Duodenal mucosa (tissue), 2 donors: Measurements from ENCODE around the gene KLRC2.
"Not testable (repeated sequence)": the region's sequence is repeated elsewhere in the genome, so short reads cannot be mapped to it uniquely, and the experiment has no call there.

ENCODE experiments used
- H3K27ac ChIP-seq: one replicate; pipeline ENCODE4 v1.7.0; 2013; ENCODE audit warnings: low read depth, low read length
- H3K27me3 ChIP-seq, 2 donors: one replicate each; pipeline ENCODE4 v1.7.0; 2013; ENCODE audit warnings: low read length in 2 of 2, control low read depth in 1 of 2; ENCODE audit not compliant: insufficient read depth in 2 of 2, control insufficient read depth in 1 of 2
- H3K36me3 ChIP-seq, 2 donors: one replicate each; pipeline ENCODE4 v1.7.0; 2013; ENCODE audit warnings: low read length in 2 of 2, control low read depth in 1 of 2; ENCODE audit not compliant: insufficient read depth in 2 of 2, control insufficient read depth in 1 of 2
- H3K4me1 ChIP-seq, 2 donors: one replicate each; pipeline ENCODE4 v1.7.0; 2013; ENCODE audit warnings: low read length in 2 of 2, control low read depth in 1 of 2; ENCODE audit not compliant: insufficient read depth in 2 of 2, control insufficient read depth in 1 of 2
- H3K4me3 ChIP-seq, 2 donors: one replicate each; pipeline ENCODE4 v1.7.0; 2013; ENCODE audit warnings: low read length in 2 of 2, low read depth in 1 of 2
- H3K9ac ChIP-seq, 2 donors: one replicate each; pipeline ENCODE4 v1.7.0; 2013; ENCODE audit warnings: low read length in 2 of 2, low read depth in 1 of 2
- H3K9me3 ChIP-seq, 2 donors: one replicate each; pipeline ENCODE4 v1.7.0; 2013; ENCODE audit warnings: low read length in 2 of 2, control low read depth in 1 of 2; ENCODE audit not compliant: control insufficient read depth in 1 of 2

The KLRC2 gene

DNA sequence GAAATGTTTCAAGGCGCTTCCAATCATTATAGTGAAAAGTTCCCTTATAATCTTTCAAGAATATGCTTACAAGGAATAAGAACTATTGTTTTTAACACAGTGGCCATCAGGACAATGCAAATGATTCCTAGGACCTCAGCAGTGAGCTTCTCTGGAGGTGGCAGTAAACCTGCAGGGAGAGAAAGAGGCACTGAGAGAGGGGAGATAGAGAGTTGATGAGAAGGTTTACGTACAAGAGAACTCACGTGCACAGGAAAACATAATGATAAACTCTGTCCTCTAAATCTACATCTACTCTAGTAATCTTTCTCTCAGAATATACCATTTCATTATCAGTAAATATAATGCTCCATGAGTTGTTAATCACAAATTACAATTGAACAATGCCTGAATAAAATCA is 27.0 kb downstream of the KLRC2 start:
- Histone ChIP-seq H3K4me3 (no peak overlapping the region), H3K9me3 (no peaks in the 10 kb centered on the region), H3K9ac (no peak overlapping the region), H3K27ac (no peak overlapping the region), H3K36me3 (no peaks in the 10 kb centered on the region), H3K27me3 (no peaks in the 10 kb centered on the region), H3K4me1 (no peaks in the 10 kb centered on the region)

DNA sequence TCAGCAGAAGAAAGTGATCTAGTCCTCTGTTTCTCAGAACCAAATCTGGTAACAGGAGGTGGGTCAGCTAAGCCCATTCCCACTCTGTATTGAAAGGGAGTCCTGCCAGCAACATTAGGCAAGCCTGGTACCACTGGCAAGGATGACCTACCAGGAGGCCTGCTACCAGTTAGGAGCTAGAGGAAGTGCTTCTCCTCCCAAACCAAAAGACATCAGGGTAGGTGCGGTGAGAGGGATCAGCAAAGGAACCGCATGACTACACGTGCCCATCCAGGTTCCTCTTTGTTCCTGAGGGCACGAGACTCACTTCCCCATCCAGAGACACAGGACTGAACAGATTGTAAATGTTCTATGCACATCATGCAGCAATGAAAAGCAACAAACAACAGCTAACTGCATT is 29.1 kb downstream of the KLRC2 start:
- H3K27ac ChIP-seq: no peak overlapping the region
- H3K27me3 ChIP-seq: no peaks in the 10 kb centered on the region
- H3K9ac ChIP-seq: no peak overlapping the region
- H3K36me3 ChIP-seq: no peaks in the 10 kb centered on the region
- H3K4me1 ChIP-seq: no peaks in the 10 kb centered on the region
- H3K9me3 ChIP-seq: no peaks in the 10 kb centered on the region
- no peak overlapping the region for H3K4me3 ChIP-seq

DNA sequence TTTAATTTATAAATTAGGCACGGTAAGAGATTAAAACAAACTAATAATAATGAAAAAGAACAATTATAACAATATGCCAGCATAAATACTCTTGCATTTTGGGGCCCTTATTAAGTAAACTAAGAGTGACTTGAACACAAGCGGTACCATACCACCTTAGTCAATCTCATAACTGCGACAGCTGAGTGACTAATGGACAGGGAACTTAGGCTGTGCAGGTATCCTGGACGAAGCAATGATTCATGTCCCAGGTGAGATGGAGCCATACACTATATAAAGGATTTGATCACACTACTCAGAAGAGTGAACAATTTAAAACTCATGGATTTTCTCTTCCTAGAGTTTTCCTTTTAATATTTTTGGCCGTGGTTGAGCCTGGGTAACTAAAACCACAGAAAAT is 30.5 kb downstream of the KLRC2 start:
- no peak overlapping the region for H3K4me3 ChIP-seq
- H3K27me3 ChIP-seq: no peaks in the 10 kb centered on the region
- no peaks in the 10 kb centered on the region for H3K36me3 ChIP-seq
- H3K4me1 ChIP-seq: no peaks in the 10 kb centered on the region
- H3K27ac ChIP-seq: no peak overlapping the region
- H3K9ac ChIP-seq: no peak overlapping the region
- no peaks in the 10 kb centered on the region for H3K9me3 ChIP-seq

DNA sequence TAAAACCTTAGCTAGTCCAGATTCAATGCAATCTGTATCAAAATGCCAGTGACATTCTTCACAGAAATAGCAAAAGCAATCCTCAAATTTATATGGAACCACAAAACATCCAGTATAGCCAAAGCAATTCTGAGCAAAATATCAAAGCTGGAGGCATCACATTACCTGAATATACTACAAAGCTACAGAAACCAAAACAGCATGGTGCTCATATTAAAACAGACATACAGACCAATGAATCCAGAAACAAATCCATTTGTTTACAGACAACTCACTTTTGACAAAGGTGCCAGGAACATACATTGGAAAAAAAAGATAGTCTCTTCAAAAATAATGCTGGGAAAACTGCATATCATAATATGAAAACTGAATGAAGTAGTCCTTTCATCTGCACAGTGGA is 31.0 kb downstream of the KLRC2 start:
- Histone ChIP-seq H3K36me3 (no peaks in the 10 kb centered on the region), H3K9ac (no peak overlapping the region), H3K9me3 (no peaks in the 10 kb centered on the region), H3K4me1 (no peaks in the 10 kb centered on the region), H3K27me3 (no peaks in the 10 kb centered on the region), H3K27ac (no peak overlapping the region), H3K4me3 (no peak overlapping the region)

DNA sequence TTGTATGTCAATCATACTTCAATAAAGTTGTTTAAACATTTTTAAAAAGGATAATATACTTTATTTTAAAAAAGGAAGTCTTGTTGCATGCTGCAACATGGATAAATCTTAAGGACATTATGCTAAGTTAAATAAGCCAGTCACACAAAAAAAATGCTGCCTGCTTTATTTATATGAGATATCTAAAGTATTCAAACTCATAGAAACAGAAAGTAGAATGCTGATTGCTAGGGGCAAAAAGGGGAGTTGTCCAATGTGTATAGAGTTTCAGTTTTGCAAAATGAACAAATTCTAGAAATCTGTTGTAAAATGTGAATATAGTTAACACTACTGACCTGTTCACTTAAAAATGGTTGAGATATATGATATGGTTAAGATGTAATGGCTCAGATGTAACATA is 35.0 kb downstream of the KLRC2 start:
- Histone ChIP-seq H3K9ac (no peak overlapping the region), H3K4me1 (no peaks in the 10 kb centered on the region), H3K36me3 (no peaks in the 10 kb centered on the region), H3K4me3 (no peak overlapping the region), H3K9me3 (no peaks in the 10 kb centered on the region), H3K27me3 (no peaks in the 10 kb centered on the region), H3K27ac (no peak overlapping the region)

DNA sequence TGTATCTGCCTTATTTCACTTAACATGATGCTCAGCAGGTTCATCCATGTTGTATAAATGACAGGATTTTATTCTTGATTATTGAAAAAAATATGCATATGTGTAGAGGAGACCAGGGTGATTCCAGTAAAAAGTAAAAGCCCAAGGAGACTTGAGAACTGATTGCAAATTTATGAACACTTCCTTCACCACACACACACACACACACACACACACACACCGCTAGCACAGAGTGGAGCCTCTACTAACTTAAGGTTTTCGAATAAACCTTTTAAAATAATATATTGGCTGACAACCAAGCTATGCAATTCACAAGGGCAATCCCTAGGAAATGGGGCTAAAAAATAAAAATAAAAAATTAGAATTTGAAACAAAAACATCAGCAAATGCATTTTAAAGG is 37.6 kb downstream of the KLRC2 start:
- no peaks in the 10 kb centered on the region for H3K36me3 ChIP-seq
- no peak overlapping the region for H3K9ac ChIP-seq
- no peak overlapping the region for H3K27ac ChIP-seq
- no peaks in the 10 kb centered on the region for H3K9me3 ChIP-seq
- no peaks in the 10 kb centered on the region for H3K27me3 ChIP-seq
- H3K4me3 ChIP-seq: no peak overlapping the region
- H3K4me1 ChIP-seq: peaks cover 0 to 7% of the 10 kb centered on the region in 2 donors

DNA sequence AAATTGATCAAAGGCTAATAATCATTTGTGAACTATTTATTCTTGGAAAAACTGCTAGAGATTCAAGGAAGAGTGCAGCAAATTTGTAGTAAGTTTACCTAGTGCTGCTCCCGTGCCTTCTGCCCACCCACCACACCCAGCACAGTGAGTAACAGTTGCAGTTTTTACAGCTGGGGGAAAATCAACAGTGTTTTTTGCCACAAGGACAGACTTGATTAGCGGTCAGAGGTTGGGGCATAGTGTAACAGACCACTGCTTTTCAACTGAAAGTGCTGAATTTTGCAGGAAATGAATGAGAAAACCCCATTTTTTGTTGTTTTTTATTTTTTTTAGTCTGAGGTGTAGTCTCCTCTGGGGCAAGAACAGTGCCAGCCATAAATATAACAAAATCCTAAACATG is 38.5 kb downstream of the KLRC2 start:
- H3K27ac ChIP-seq: no peak overlapping the region
- H3K36me3 ChIP-seq: no peaks in the 10 kb centered on the region
- no peak overlapping the region for H3K9ac ChIP-seq
- no peak overlapping the region for H3K4me3 ChIP-seq
- peaks cover 0 to 7% of the 10 kb centered on the region in 2 donors for H3K4me1 ChIP-seq
- H3K27me3 ChIP-seq: no peaks in the 10 kb centered on the region
- no peaks in the 10 kb centered on the region for H3K9me3 ChIP-seq

DNA sequence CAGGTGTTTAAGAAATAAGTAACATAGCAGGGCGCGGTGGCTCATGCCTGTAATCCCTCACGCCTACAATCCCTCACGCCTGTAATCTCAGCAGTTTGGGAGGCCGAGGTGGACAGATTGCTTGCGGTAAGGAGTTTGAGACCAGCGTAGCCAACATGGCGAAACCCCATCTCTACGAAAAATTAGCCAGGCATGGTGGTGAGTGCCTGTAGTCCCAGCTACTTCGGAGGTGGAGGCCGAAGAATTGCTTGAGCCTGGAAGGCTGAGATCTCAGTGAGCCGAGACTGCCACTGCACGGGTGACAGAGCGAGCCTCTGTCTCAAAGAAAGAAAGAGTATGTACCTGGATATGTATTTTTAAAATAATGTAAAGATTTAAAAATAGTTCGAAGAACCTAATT is 39.6 kb downstream of the KLRC2 start:
- H3K4me3 ChIP-seq, H3K9me3 ChIP-seq, H3K9ac ChIP-seq, H3K27me3 ChIP-seq, H3K4me1 ChIP-seq, H3K27ac ChIP-seq, H3K36me3 ChIP-seq: not testable (repeated sequence)

DNA sequence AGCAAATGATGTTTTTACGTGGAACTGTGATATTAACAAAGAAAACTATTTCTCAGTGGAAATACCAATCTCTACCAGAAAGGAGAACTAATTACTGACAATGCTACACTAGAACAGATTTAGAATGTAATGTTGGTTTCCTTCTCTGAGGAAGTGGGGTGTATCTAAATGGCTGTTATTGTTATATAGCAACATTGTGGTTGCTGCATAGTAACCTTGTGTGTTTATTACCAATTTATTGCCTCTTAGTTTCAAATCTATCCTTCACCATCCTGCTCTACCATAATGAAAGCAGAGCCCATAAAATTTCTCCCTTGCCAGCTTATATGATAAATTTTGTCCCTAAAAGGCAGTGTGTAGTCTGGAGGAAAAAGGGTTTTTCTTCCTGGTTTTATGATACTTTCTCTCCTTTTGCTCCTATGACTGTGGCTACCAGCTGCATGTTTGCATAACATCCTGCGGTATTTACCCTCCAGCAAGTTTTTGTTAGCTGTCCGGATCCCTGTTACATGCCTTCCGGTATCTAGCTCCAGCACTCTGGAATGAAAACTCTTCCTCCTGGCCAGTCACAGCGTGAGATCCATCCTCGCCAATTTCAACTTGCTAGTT is 40.3 kb downstream of the KLRC2 start:
- H3K9ac ChIP-seq: no peak overlapping the region
- H3K27me3 ChIP-seq: no peaks in the 10 kb centered on the region
- peak overlapping the region; percentile 0 for H3K27ac ChIP-seq
- peak overlapping the region; percentile 4 to 28 for H3K4me3 ChIP-seq
- no peaks in the 10 kb centered on the region for H3K36me3 ChIP-seq
- peaks cover 0 to 7% of the 10 kb centered on the region in 2 donors for H3K4me1 ChIP-seq
- no peaks in the 10 kb centered on the region for H3K9me3 ChIP-seq

DNA sequence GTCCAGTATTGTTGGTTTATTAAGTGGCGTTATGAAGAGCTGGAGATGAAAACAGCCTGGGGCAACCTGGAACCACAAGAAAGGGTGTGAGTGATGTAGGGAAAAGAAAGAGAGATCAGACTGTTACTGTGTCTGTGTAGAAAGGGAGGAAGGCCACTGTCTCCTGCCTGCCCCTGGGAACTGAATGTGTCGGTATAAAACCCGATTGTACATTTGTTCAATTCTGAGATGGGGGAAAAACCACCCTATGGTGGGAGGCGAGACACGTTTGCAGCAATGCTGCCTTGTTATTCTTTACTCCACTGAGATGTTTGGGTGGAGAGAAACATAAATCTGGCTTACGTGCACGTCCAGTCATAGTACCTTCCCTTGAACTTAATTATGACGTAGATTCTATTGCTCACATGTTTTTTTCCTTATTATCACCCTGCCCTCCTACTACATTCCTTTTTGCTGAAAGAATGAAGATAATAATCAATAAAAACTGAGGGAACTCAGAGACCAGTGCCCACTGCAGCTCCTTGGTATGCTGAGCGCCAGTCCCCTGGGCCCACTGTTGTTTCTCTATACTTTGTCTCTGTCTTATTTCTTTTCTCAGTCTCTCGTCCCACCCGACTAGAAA is 41.2 kb downstream of the KLRC2 start:
- H3K27ac ChIP-seq, H3K4me3 ChIP-seq, H3K27me3 ChIP-seq, H3K36me3 ChIP-seq, H3K9me3 ChIP-seq, H3K9ac ChIP-seq, H3K4me1 ChIP-seq: not testable (repeated sequence)
